ENCODE measurements around the gene SCGB1A1.

The SCGB1A1 gene

GRCh38 chr11:62398011-62398994 lies 20.5 kb upstream of the SCGB1A1 start:
- DNase-seq (ENCODE audit: low read depth) = no peak

- no peak for DNase-seq (ENCODE audit: low read depth)
These were observed 19.5 kb upstream of the SCGB1A1 start for GRCh38 chr11:62399172-62399877.

- no peak for DNase-seq (ENCODE audit: low read depth)
These were observed 19.0 kb upstream of the SCGB1A1 start for GRCh38 chr11:62399878-62400266.

GRCh38 chr11:62400281-62400680 lies 18.6 kb upstream of the SCGB1A1 start:
- DNase-seq (ENCODE audit: low read depth) = no peak

GRCh38 chr11:62400760-62401159 lies 18.1 kb upstream of the SCGB1A1 start:
- DNase-seq (ENCODE audit: low read depth) = no peak

- DNase-seq (ENCODE audit: low read depth) = no peak
These were observed 17.5 kb upstream of the SCGB1A1 start for GRCh38 chr11:62401356-62401755.

- no peak for DNase-seq (ENCODE audit: low read depth)
These were observed 17.0 kb upstream of the SCGB1A1 start for GRCh38 chr11:62401811-62402210.

- peak; percentile 27 for DNase-seq (ENCODE audit: low read depth)
These were observed 16.4 kb upstream of the SCGB1A1 start for GRCh38 chr11:62402226-62402959.

- no peak for DNase-seq (ENCODE audit: low read depth)
These were observed 15.7 kb upstream of the SCGB1A1 start for GRCh38 chr11:62402960-62403730.

GRCh38 chr11:62404435-62404834 lies 14.4 kb upstream of the SCGB1A1 start:
- no peak for DNase-seq (ENCODE audit: low read depth)

- DNase-seq (ENCODE audit: low read depth) = no peak
These were observed 13.9 kb upstream of the SCGB1A1 start for GRCh38 chr11:62404901-62405300.

- no peak for DNase-seq (ENCODE audit: low read depth)
These were observed 12.8 kb upstream of the SCGB1A1 start for GRCh38 chr11:62406034-62406433.

GRCh38 chr11:62409831-62410230 lies 9.0 kb upstream of the SCGB1A1 start:
- DNase-seq (ENCODE audit: low read depth) = no peak

GRCh38 chr11:62410972-62411371 lies 7.9 kb upstream of the SCGB1A1 start:
- DNase-seq (ENCODE audit: low read depth) = no peak

GRCh38 chr11:62411524-62411923 lies 7.3 kb upstream of the SCGB1A1 start:
- no peak for DNase-seq (ENCODE audit: low read depth)

- no peak for DNase-seq (ENCODE audit: low read depth)
These were observed 5.7 kb upstream of the SCGB1A1 start for GRCh38 chr11:62413060-62413696.

GRCh38 chr11:62416596-62416995 lies 2.2 kb upstream of the SCGB1A1 start:
- DNase-seq (ENCODE audit: low read depth) = no peak

GRCh38 chr11:62418136-62418535 lies 697 bp upstream of the SCGB1A1 start:
- no peak for DNase-seq (ENCODE audit: low read depth)

- no peak for DNase-seq (ENCODE audit: low read depth)
These were observed 589 bp downstream of the SCGB1A1 start for GRCh38 chr11:62419314-62419929.

- no peak for DNase-seq (ENCODE audit: low read depth)
These were observed 1.1 kb downstream of the SCGB1A1 start for GRCh38 chr11:62419943-62420342.

GRCh38 chr11:62420882-62421281 lies 2.0 kb downstream of the SCGB1A1 start:
- no peak for DNase-seq (ENCODE audit: low read depth)

All from activated T-helper 1 cell treated with Interleukin-2 at 50 U/mL for 16 hours (primary cell).